Femur (tissue), 1 donor: ENCODE data around the gene PSME4.
"Not testable (repeated sequence)": the region's sequence is repeated elsewhere in the genome, so short reads cannot be mapped to it uniquely, and the experiment has no call there.

Source experiments
- DNase-seq: peaks from one replicate; pipeline ENCODE4 v3.0.0-alpha.2; 2017

PSME4 gene

GRCh38 chr2:53841651-53842050 is 129.1 kb downstream of the PSME4 start:
- not testable (repeated sequence) for DNase-seq

GRCh38 chr2:53840580-53840979 is 130.2 kb downstream of the PSME4 start:
- no peak for DNase-seq

- DNase-seq, result not testable (repeated sequence)
Measured at GRCh38 chr2:53829980-53830290, 140.9 kb downstream of the PSME4 start.

- no peak for DNase-seq
Measured at GRCh38 chr2:53829273-53829979, 141.4 kb downstream of the PSME4 start.

- no peak for DNase-seq
Measured at GRCh38 chr2:53828331-53828730, 142.5 kb downstream of the PSME4 start.

GRCh38 chr2:53827398-53828175 is 143.2 kb downstream of the PSME4 start:
- DNase-seq, result no peak

GRCh38 chr2:53826587-53827397 is 144.0 kb downstream of the PSME4 start:
- DNase-seq, result no peak

- DNase-seq, result no peak
Measured at GRCh38 chr2:53826030-53826410, 144.8 kb downstream of the PSME4 start.

- not testable (repeated sequence) for DNase-seq
Measured at GRCh38 chr2:53823639-53824038, 147.2 kb downstream of the PSME4 start.

GRCh38 chr2:53821810-53822209 is 149.0 kb downstream of the PSME4 start:
- no peak for DNase-seq

- DNase-seq, result no peak
Measured at GRCh38 chr2:53820711-53821110, 150.1 kb downstream of the PSME4 start.

- DNase-seq, result no peak
Measured at GRCh38 chr2:53820048-53820447, 150.7 kb downstream of the PSME4 start.

- no peak for DNase-seq
Measured at GRCh38 chr2:53819634-53820033, 151.2 kb downstream of the PSME4 start.

GRCh38 chr2:53818854-53819435 is 151.8 kb downstream of the PSME4 start:
- no peak for DNase-seq
